ENCODE data around the gene DGKZ. TPM values are rescaled to one million over a fixed set of nuclear protein-coding genes. Genes with fewer than 3 reads are reported as not detected.

The DGKZ gene
- total RNA-seq, 1 donor from 2014 or later = 52.3 TPM

GRCh38 chr11:46347637-46348311 lies 511 bp downstream of the DGKZ start:
- DNase-seq = no peak

GRCh38 chr11:46348566-46349401 lies 1.5 kb downstream of the DGKZ start:
- no peak for DNase-seq

- DNase-seq = no peak
These were observed 3.4 kb downstream of the DGKZ start for GRCh38 chr11:46350695-46351094.

- DNase-seq = no peak
These were observed 3.9 kb downstream of the DGKZ start for GRCh38 chr11:46351148-46351547.

- no peak for DNase-seq
These were observed 4.3 kb downstream of the DGKZ start for GRCh38 chr11:46351606-46352005.

DNA sequence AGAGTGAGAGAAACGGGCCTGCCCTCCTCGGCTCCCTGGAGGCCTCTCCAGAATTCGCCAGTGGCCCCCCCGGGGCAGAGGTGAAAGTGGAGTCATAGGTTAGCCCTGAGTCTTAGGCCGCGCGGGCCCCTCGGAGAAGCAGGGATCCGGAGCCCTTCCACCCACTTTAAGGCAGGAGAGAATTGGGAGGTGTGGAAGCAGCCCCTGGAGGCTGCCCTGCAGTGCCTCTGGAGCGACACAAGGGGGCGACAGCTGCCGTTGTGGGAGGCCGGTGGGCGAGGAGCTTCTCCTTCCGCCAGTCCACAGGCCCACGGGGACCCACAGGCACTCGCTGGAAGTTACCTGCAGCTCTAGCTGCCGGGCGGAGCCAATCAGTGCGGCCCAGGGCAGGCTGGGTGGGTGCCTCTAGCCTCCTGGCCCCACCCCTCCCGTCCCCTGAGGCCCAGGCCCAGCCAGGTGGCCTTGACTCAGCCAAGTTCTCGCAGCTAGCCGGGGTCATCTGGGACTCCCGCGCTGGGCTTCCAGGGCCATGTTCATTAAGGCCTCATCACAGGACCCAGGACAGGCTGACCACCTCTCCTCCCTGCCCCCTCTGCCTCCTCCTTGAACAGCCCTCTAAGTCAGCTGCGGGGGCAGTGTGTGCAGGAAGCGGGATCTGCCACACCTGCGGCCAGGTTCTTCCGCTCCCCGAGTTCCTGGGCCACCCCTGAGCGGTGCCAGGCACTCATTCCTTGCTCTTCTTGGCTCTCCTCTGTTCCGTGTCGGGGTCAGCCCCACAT lies 5.0 kb downstream of the DGKZ start:
- DNase-seq = no peak

GRCh38 chr11:46353698-46354097 lies 6.4 kb downstream of the DGKZ start:
- no peak for DNase-seq

GRCh38 chr11:46356924-46357482 lies 9.7 kb downstream of the DGKZ start:
- no peak for DNase-seq

DNA sequence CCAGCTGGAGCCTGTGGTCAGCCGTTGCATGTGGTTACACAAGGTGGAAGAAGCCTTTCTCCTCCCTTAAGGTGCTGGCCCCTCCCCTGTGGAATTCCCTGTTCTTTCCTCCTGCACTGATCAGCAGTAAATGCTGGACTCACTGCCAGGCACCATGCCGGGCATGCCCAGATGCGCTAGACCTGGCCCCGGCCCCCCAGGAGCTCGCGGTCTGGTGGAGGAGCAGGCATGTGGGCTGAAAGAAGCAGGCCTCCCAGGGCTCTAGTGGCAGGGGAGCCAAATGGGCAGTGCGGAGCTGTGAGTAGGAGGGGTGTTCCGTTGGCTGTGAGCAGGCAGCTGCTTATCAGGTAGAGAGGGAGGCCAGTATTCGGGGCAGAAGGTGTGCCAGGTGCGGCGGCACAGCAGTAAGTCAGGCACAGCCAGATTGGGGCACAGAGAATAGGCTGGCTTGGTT lies 10.2 kb downstream of the DGKZ start:
- DNase-seq = no peak

DNA sequence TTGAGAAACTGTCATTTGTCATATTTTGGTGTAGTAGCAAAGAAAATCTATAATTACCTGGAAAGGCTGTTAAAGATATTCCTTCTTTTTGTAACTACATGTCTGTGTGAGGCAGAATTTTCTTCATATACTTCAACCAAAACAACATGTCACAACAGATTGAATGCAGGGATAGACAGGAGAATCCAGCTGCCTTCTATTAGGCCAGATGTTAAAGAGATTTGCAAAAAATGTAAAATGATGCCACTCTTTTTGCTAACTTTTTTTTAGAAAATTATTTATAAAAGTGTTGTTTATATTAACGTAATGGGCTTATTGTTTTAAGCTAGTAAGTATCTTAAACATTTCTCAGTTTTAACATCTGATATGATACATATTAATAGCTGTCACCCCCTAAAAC lies 12.7 kb downstream of the DGKZ start:
- DNase-seq = peak; percentile 59

DNA sequence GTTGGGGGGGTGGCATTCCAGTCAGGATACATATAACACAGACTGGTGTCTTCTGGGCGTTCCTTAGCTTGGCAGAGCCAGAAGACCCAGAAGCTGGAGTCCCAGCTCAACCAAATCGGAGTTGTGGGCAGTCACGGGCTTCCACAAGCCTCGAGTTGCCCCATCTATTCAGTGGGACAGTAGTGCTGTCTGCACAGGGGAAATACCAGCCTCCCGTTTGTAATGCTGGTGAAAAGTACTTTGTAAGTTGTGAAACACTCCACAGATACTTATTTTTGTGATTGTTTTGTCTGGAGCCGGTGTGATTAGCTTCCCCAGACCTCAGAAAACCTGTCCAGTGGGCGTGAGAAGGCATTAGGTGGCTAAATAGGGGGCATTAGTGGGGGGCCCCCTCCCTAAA lies 13.6 kb downstream of the DGKZ start:
- DNase-seq = no peak

GRCh38 chr11:46361283-46362155 lies 14.3 kb downstream of the DGKZ start:
- DNase-seq = peak; percentile 91

GRCh38 chr11:46362156-46363030 lies 15.1 kb downstream of the DGKZ start:
- no peak for DNase-seq

DNA sequence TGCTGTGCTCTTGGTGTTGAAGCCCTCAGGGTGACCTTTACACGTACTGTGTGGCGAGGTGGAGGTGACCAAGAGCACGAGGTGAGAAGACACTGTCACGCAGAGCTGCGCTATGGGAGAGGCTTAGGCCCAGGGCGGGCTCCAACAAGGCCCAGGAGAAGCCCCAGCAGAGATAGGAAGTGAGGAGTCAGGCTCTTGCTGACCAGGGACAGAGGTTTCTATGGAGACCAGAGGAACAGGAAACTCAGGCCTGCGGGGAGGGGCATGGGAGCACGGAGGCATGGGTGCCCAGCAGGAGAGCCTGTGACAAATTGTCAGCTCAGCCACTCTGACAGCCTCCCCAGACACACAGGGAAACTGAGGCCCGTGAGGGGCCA lies 15.8 kb downstream of the DGKZ start:
- DNase-seq = no peak

DNA sequence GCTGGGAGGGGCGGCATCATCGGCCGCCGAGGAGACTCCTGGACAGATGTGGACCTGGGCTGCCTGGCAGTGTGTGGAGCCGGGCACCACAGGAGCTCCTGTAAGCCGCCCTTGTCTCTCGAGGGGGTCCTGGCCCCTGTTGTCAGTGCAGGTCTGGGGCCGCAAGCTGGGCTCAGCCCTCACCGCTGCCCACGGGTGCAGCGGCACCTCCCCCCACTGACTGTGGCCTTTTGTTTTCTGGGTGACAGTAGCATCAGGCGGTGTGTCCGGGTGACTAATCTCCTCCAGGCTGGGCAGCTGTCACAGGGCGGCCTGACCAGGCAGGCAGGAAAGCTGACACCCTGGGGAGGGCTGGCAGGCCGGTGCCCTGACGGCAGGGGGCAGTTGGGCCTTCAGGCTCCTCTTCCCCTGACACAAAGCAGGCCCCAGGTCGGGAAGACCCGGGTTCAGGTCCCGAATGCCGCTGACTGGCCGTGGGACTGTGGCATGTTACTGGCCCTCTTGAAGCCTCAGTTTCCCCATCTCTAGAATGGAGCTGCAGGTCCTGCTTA lies 16.3 kb downstream of the DGKZ start:
- peak; percentile 82 for DNase-seq

GRCh38 chr11:46364056-46364455 lies 16.8 kb downstream of the DGKZ start:
- no peak for DNase-seq

GRCh38 chr11:46364791-46365190 lies 17.5 kb downstream of the DGKZ start:
- DNase-seq = no peak

- DNase-seq = no peak
These were observed 19.0 kb downstream of the DGKZ start for GRCh38 chr11:46366260-46366659.

DNA sequence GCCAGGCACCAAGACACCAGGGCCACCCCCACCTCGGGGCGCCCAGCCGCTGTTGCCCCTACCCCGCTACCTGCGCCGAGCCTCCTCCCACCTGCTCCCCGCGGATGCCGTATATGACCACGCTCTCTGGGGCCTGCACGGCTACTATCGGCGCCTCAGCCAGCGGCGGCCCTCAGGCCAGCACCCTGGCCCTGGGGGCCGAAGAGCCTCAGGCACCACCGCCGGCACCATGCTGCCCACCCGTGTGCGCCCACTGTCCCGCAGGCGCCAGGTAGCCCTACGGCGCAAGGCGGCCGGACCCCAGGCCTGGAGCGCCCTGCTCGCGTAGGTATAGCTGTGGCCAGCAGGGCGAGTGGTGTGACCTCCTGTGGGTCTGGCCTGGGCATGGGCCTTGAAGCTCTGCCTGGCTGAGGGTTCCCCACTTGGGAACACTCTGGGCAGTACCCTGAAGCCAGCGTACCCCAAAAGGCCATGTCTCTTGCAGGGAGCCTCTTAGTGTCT lies 19.4 kb downstream of the DGKZ start:
- DNase-seq = no peak

Data from tongue (tissue), 2 donors.